ENCODE data around the gene RFTN1.

RFTN1 gene

GRCh38 chr3:16463119-16463518, 50.4 kb downstream of the RFTN1 start:
- no peak for DNase-seq

DNA sequence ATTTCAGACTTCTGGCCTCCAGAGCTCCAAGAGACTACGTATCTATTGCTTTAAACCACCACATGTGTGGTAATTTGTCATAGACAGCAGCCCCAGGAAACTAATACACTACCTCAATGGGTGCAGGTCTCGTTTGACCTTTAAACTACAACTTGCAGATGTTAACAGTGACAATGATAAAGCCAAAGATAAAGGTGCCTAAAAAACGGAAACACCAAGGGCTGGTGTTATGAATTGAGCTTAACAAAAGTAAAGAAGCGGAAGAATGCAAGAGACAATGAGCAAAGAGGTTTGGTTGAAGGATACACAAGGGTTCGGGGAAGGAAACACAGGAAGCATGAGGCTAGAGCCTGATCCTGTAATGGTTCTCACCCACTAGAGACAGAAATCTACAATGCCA, 50.8 kb downstream of the RFTN1 start:
- DNase-seq: peak in 1 of 5 donors; percentile 38

- no peak for DNase-seq
Measured at GRCh38 chr3:16461463-16462245, 51.8 kb downstream of the RFTN1 start.

DNA sequence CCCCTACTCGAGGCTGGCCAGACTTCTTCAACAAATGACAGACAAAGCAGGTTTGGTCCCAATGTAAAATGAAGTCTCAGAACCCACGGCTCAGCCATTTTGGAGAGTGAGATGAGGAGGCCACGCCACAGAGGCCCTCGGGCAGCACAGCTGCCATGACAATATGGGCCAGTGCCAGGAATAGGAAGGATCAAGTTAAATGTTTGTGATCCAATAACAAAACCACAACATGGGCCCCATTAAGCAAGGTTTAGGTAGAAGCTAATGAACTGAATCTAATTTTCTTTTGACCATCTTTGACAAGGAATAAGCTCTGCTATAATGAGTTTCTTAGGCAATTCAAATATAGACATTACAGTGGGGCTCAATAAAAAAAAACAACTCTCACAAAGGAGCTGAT, 52.6 kb downstream of the RFTN1 start:
- no peak for DNase-seq

- no peak for DNase-seq
Measured at GRCh38 chr3:16460273-16460672, 53.2 kb downstream of the RFTN1 start.

- no peak for DNase-seq
Measured at GRCh38 chr3:16456784-16457415, 56.6 kb downstream of the RFTN1 start.

DNA sequence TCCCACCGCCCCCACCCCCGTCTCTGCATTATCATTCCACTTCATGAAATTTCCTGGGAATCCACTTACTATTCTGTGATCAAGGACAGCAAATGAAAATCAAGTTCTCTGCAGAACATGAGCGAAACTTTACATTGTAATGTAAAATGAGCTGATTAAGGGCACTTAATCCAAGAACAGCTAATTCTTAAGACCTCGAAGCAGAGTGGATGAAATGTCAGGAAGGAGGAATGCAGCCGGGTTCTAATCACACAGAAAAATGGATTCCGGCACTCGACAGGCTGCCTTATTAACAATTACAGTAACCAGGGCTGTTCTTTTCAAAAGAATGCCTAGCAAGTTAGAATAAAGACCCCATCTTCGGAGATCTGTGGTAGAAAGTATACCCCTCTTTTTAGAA, 57.5 kb downstream of the RFTN1 start:
- DNase-seq: no peak

- no peak for DNase-seq
Measured at GRCh38 chr3:16455001-16455400, 58.5 kb downstream of the RFTN1 start.

GRCh38 chr3:16452261-16452660, 61.2 kb downstream of the RFTN1 start:
- no peak for DNase-seq

DNA sequence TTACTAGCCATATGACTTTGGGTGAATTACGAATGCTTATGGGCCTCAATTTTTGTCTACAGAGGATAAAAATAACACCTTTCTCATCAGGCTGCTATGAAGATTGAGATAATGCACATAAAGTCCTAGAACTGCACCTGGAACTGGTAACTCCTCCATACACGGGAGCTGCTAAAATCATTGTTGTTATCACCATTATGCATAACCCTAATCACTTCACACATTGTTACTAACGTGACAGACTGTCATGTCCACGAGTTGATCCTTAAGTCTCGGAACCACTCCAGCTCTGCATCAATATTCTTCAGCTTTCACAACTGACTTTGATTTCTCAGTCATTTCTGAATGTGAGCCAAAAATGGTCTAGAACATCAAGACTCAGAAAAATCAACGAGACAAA, 64.1 kb downstream of the RFTN1 start:
- no peak for DNase-seq

GRCh38 chr3:16448639-16449070, 64.8 kb downstream of the RFTN1 start:
- DNase-seq: no peak

DNA sequence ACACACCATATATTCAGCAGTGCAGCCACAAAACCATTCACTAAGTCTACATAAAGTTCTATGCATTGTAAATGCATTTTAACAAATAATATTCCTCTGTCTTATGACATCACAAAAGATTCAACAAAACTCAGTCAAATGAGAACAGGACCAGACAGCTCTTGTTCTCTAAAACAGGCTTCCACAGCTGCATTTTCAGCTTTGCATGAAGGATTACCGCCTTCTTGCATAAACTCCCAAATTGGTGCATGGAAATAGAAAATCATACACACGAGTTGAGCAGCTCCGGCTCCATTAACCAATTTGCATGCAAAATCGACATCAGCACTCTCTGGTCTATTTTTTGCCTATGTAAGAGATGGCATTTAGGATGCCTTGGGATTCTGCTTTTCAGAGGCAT, 66.4 kb downstream of the RFTN1 start:
- no peak for DNase-seq

DNA sequence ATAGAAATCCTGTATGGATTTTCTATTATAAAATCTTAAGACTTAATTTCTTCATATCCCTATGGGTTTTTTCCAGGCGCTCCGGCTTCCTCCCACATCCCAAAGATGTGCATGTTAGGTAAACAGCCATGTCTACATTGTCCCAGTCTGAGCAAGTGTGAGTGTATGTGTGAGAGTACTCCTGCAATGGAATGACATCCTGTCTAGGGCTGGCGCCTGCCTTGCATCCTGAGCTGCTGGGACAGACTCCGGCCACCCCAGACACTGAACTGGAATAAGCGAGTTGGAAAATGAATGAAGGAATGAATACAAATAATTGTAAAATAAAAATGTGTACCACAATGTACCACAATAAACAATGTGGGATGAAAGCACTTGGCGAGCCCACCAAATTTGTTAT, 69.2 kb downstream of the RFTN1 start:
- no peak for DNase-seq

GRCh38 chr3:16442730-16443129, 70.8 kb downstream of the RFTN1 start:
- no peak for DNase-seq

- DNase-seq: no peak
Measured at GRCh38 chr3:16441371-16441875, 72.1 kb downstream of the RFTN1 start.

GRCh38 chr3:16439848-16440708, 73.4 kb downstream of the RFTN1 start:
- no peak for DNase-seq

- DNase-seq: no peak
Measured at GRCh38 chr3:16439163-16439847, 74.2 kb downstream of the RFTN1 start.

DNA sequence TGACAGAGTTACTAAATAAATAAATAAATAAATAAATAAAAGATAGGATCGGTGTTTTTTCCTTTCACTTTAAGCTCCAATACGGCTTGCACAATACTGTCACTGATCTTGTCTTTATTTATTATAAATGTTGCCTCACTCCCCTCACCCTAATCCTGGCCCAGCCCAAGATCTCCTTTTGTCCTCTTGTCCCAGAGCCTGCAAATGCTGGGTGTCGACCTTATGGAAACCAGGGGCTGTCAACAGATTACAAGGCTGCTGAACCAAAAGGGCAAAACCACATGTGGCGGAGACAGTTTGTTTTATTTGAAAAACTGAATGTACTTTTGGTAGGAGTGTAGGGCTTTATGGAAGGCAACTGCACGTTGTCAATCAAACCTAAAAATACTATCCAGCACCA, 75.9 kb downstream of the RFTN1 start:
- no peak for DNase-seq

DNA sequence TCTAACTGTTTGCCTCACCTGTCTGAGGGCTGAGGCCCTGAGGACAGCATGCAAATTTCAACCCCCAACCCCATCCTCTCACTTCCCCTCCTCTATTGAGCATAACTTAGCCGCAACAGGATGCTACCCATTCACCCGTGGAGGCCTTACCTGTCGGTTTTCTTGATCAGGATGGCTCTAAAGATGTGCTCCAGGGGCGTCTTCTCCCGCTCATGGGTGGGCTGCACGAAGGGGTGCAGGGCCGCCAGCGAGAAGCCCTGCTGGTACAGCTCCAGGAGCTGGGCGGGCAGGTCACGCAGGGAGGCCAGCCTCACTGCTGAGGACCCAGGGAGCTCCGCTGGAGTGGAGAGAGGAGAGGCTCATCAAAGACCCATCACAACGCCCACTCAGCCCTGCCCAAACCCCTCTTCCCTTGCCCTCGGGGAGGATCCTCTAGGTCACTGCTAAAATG, 79.8 kb downstream of the RFTN1 start:
- no peak for DNase-seq

DNA sequence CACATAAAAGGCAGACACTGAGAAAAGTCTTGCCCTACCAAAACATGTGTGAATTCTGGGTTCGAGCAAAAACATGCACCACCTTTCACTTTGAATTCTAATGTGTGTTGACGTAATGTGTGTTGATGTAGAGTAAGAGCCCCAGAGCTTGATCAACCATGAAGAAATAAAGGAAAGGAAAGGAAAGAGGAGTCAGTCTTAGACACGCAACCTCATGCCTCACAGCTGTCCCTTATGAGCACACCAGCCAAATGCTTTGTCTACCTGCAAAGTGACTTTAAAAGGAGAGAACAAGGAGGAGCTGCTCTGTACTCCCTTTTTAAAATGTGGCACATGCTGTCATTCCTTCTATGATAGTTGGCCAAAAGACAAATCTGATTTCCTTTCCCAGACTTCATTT, 80.8 kb downstream of the RFTN1 start:
- DNase-seq: no peak

- no peak for DNase-seq
Measured at GRCh38 chr3:16430717-16431630, 82.5 kb downstream of the RFTN1 start.

DNA sequence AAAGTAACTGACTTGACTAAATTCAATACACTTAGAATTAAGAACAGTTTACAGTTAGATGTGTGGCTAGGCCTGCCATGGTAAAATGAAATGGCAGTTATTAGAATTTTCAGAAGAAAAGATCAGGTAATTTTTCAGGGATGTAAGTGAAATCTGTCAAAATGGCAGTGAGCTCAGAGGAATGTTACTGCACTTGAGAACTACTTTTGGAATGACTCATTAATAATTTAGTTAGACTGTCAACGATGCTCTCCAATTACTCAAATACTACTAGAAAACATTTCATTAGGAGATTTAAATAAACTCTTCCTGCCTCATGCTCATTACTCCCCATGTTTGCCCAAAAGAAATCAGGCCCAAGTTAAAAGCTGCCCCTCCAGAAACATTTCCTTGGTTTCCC, 84.4 kb downstream of the RFTN1 start:
- no peak for DNase-seq
